IgD-negative memory B cell (primary cell): ENCODE data around the gene VIPR2. TPM values are rescaled to one million over a fixed set of nuclear protein-coding genes. Genes with fewer than 3 reads are reported as not detected.
"Not testable (repeated sequence)": the region's sequence is repeated elsewhere in the genome, so short reads cannot be mapped to it uniquely, and the experiment has no call there.

ENCODE experiments used
- H3K27ac Mint-ChIP-seq, 3 donors: one replicate each; pipeline ENCODE4 v1.8.0; 2020 to 2022; ENCODE audit warnings: mild to moderate bottlenecking in 3 of 3, mixed read lengths in 3 of 3, moderate library complexity in 1 of 3
- H3K27me3 Mint-ChIP-seq: one replicate; pipeline ENCODE4 v1.8.0; 2021; ENCODE audit warnings: mixed read lengths
- H3K36me3 Mint-ChIP-seq: one replicate; pipeline ENCODE4 v1.8.0; 2020; ENCODE audit warnings: mild to moderate bottlenecking, mixed read lengths
- H3K4me1 Mint-ChIP-seq, 3 donors: one replicate each; pipeline ENCODE4 v1.8.0; 2020 to 2022; ENCODE audit warnings: mixed read lengths in 3 of 3, mild to moderate bottlenecking in 1 of 3
- H3K4me3 Mint-ChIP-seq, 4 donors: one replicate each; pipeline ENCODE4 v1.8.0; 2020 to 2022; ENCODE audit warnings: mild to moderate bottlenecking in 4 of 4, mixed read lengths in 4 of 4, moderate library complexity in 3 of 4
- H3K9me3 Mint-ChIP-seq, 3 donors: one replicate each; pipeline ENCODE4 v1.8.0; 2020 to 2021; ENCODE audit warnings: mixed read lengths in 3 of 3, mild to moderate bottlenecking in 1 of 3
- polyA plus RNA-seq: library from polyadenylated mRNA; unstranded; fragments of 300-500 nt; fragmentation: Illumina TruSeq; gene quantifications from one replicate; pipeline ENCODE4 v1.2.3, GENCODE V29; 2021

VIPR2 gene
- polyA plus RNA-seq, 1 donor from 2014 or later = not detected

GRCh38 chr7:159165352-159165751 is 20.7 kb upstream of the VIPR2 start:
- Mint-ChIP-seq H3K27ac (no peak overlapping the region), H3K4me1 (no peaks in the 10 kb centered on the region), H3K4me3 (no peak overlapping the region), H3K36me3 (no peaks in the 10 kb centered on the region), H3K9me3 (peaks cover 0 to 2% (median under 1%) of the 10 kb centered on the region in 3 donors), H3K27me3 (no peaks in the 10 kb centered on the region)

- not testable (repeated sequence) for H3K4me3 Mint-ChIP-seq, H3K27me3 Mint-ChIP-seq, H3K4me1 Mint-ChIP-seq, H3K9me3 Mint-ChIP-seq, H3K36me3 Mint-ChIP-seq, H3K27ac Mint-ChIP-seq
Observed at GRCh38 chr7:159163703-159164301, 19.1 kb upstream of the VIPR2 start.

DNA sequence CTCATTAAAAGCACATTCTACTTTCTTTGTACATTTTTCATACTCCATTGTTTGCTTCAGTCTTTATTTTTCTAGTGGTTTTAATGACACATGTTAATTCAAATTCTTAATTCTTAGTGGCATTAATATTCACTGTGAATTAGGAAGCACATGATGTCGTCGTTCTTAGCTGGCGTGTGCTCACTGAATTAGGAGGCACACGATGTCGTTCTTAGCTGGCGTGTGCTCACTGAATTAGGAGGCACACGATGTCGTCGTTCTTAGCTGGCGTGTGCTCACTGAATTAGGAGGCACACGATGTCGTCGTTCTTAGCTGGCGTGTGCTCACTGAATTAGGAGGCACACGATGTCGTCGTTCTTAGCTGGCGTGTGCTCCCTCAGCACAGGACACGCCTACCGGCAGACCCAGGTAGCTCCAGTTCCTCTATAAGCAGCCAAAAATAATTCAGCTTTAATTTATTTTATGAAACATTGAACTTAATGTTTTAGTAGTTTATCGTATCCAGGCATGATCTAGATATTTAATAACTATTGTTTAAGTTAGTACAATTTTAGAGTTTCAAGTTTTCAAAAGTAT is 17.5 kb upstream of the VIPR2 start:
- H3K9me3 Mint-ChIP-seq, H3K4me1 Mint-ChIP-seq, H3K36me3 Mint-ChIP-seq, H3K4me3 Mint-ChIP-seq, H3K27ac Mint-ChIP-seq, H3K27me3 Mint-ChIP-seq: not testable (repeated sequence)

- Mint-ChIP-seq H3K27ac (no peak overlapping the region), H3K36me3 (no peaks in the 10 kb centered on the region), H3K27me3 (peaks cover 2% of the 10 kb centered on the region), H3K9me3 (no peaks in the 10 kb centered on the region), H3K4me3 (no peak overlapping the region), H3K4me1 (no peaks in the 10 kb centered on the region)
Observed at GRCh38 chr7:159160450-159160849, 15.8 kb upstream of the VIPR2 start.

GRCh38 chr7:159159731-159160130 is 15.1 kb upstream of the VIPR2 start:
- H3K4me3 Mint-ChIP-seq = no peak overlapping the region

DNA sequence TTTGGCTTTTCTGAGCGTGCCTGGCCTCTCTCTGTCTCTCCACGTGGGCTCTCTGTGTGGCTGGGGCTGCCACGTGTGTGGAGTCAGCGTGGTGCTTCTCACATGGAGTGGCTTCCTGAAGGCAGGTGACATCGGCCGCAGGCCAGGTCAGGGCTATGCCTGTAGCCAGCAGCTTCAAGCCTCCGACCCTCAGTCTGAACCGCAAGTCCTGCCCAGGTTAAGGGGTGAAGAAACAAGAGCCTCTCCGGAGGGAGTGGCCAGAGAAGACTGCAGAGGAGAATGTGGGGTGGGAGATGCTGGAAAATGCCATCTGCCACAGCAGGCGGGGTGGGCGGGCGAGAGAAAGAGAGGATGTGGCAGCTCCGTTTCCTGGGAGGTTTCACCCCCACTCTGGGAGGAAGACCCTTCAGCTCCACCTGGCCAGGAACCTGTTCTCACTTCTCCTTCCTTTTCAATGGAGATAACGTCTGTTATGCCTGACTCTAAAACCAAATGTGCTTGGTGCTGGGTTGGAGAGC is 14.3 kb upstream of the VIPR2 start:
- Mint-ChIP-seq H3K27ac (no peak overlapping the region), H3K27me3 (peaks cover 2% of the 10 kb centered on the region), H3K4me3 (no peak overlapping the region), H3K9me3 (no peaks in the 10 kb centered on the region), H3K4me1 (no peaks in the 10 kb centered on the region), H3K36me3 (no peaks in the 10 kb centered on the region)

More at GRCh38 chr7:159159731-159160130, 15.1 kb upstream of the VIPR2 start:
- H3K9me3 Mint-ChIP-seq = no peaks in the 10 kb centered on the region
- H3K27ac Mint-ChIP-seq = no peak overlapping the region
- H3K36me3 Mint-ChIP-seq = no peaks in the 10 kb centered on the region
- H3K27me3 Mint-ChIP-seq = peaks cover 2% of the 10 kb centered on the region
- H3K4me1 Mint-ChIP-seq = no peaks in the 10 kb centered on the region

- Mint-ChIP-seq H3K4me1 (no peaks in the 10 kb centered on the region), H3K4me3 (no peak overlapping the region), H3K27ac (no peak overlapping the region), H3K36me3 (no peaks in the 10 kb centered on the region), H3K9me3 (no peaks in the 10 kb centered on the region), H3K27me3 (peaks cover 2% of the 10 kb centered on the region)
Observed at GRCh38 chr7:159158125-159158887, 13.6 kb upstream of the VIPR2 start.

GRCh38 chr7:159157714-159158113 is 13.0 kb upstream of the VIPR2 start:
- Mint-ChIP-seq H3K4me1 (no peaks in the 10 kb centered on the region), H3K4me3 (no peak overlapping the region), H3K36me3 (no peaks in the 10 kb centered on the region), H3K27ac (no peak overlapping the region), H3K9me3 (peaks cover 0 to 3% (median 0%) of the 10 kb centered on the region in 3 donors), H3K27me3 (peaks cover 2% of the 10 kb centered on the region)

DNA sequence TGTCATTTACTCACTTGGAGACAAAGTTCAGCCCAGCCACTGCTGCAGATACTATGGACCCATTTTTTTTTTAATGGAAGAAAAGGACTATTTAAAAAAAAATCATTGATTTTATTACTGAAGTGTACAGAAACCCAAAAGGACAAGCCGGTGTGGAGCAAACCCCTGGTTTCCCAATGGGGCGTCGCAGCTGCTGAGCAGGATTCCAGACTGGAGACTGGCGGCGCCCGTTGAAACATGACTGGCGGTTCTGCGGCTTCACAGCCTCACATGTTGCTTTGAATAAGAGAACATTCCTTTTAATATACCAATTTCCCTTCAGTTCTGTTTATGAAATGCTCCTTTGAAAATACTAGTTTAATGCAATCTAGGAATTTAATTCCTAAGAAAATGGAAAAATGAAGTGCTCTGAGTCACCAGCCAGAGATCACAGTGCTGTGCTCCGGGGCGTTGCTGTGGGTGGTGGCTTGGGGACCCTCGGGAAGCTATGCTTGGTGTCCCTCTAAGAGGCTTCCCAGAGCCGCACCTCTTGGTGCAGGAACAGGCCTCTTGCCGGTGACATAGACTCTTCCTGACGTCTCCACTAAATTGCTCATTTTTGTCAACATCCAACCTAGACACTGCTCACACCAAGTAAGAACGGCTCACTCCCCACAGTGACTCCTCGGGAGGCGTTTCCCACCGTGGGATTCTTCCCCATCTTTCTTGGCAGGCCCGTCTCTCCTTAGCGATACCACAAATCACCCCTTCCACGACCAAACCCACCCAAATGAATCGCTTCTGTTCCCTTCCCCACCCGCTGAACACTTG is 12.0 kb upstream of the VIPR2 start:
- Mint-ChIP-seq H3K9me3 (peaks cover 0 to 3% (median 0%) of the 10 kb centered on the region in 3 donors), H3K4me1 (no peaks in the 10 kb centered on the region)

GRCh38 chr7:159155410-159155809 is 10.7 kb upstream of the VIPR2 start:
- Mint-ChIP-seq H3K4me1 (no peaks in the 10 kb centered on the region), H3K4me3 (no peak overlapping the region), H3K9me3 (peaks cover 0 to 3% (median 0%) of the 10 kb centered on the region in 3 donors), H3K27me3 (peaks cover 2% of the 10 kb centered on the region), H3K36me3 (no peaks in the 10 kb centered on the region), H3K27ac (no peak overlapping the region)

More for the DNA sequence above, 12.0 kb upstream of the VIPR2 start:
- H3K27ac Mint-ChIP-seq = no peak overlapping the region
- no peaks in the 10 kb centered on the region for H3K36me3 Mint-ChIP-seq
- H3K27me3 Mint-ChIP-seq = peaks cover 2% of the 10 kb centered on the region
- H3K4me3 Mint-ChIP-seq = no peak overlapping the region

- Mint-ChIP-seq H3K27me3 (peaks cover 4% of the 10 kb centered on the region), H3K4me3 (no peak overlapping the region), H3K4me1 (no peaks in the 10 kb centered on the region), H3K27ac (no peak overlapping the region), H3K9me3 (peaks cover 0 to 3% (median 0%) of the 10 kb centered on the region in 3 donors), H3K36me3 (no peaks in the 10 kb centered on the region)
Observed at GRCh38 chr7:159154243-159154642, 9.6 kb upstream of the VIPR2 start.

- Mint-ChIP-seq H3K27ac (peak overlapping the region in 1 of 3 donors; percentile 33), H3K27me3 (peaks cover 2% of the 10 kb centered on the region), H3K4me1 (no peaks in the 10 kb centered on the region), H3K4me3 (no peak overlapping the region), H3K9me3 (peaks cover 0 to 3% (median under 1%) of the 10 kb centered on the region in 3 donors), H3K36me3 (no peaks in the 10 kb centered on the region)
Observed at GRCh38 chr7:159153511-159153910, 8.8 kb upstream of the VIPR2 start.

DNA sequence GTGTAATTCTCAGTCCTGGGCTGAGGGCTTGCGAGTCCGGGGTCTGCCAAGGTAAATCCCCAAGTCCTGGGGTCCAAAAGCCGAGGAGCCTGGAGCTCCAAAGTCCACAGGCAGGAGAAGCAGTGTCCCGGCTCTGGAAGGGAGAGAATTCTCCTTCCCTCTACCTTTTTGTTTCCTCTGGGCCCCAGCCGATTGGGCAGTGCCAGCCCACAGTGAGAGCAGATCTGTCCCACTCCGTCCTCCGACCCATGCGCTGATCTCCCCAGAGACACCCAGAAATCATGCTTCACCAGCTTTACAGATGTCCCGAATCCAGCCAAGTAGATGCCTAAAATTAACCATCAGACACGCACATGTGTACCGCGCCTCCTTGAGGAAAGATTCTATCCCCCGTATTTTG is 8.1 kb upstream of the VIPR2 start:
- H3K27me3 Mint-ChIP-seq = peaks cover 2% of the 10 kb centered on the region
- H3K4me1 Mint-ChIP-seq = no peaks in the 10 kb centered on the region
- H3K36me3 Mint-ChIP-seq = no peaks in the 10 kb centered on the region
- H3K4me3 Mint-ChIP-seq = no peak overlapping the region
- H3K27ac Mint-ChIP-seq = no peak overlapping the region
- H3K9me3 Mint-ChIP-seq = peaks cover 0 to 5% (median 3%) of the 10 kb centered on the region in 3 donors

- H3K4me1 Mint-ChIP-seq = no peaks in the 10 kb centered on the region
- H3K27ac Mint-ChIP-seq = no peak overlapping the region
- peaks cover 0 to 5% (median 3%) of the 10 kb centered on the region in 3 donors for H3K9me3 Mint-ChIP-seq
- H3K36me3 Mint-ChIP-seq = no peaks in the 10 kb centered on the region
- no peak overlapping the region for H3K4me3 Mint-ChIP-seq
- H3K27me3 Mint-ChIP-seq = peaks cover 2% of the 10 kb centered on the region
Observed at GRCh38 chr7:159151231-159151630, 6.6 kb upstream of the VIPR2 start.

DNA sequence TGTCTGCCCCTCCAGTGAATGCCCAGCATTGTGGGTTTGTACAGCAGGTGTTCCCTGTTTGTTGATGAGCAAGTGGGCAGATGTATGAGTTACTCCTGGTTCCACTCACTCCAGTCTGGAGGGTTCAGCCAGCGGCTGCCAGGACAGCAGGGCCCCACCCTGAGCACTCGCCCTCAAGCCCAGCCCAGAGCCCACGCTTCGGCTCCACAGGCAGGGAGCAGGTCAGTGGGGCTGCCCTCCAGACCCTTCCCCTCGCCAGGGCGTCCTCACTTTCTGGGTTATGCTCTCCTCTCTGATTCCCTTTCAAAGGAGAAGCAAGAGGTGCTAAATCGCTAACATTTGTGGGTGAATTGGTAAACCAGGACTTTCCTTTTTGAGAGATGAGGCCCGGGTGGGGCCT is 4.8 kb upstream of the VIPR2 start:
- Mint-ChIP-seq H3K27ac (no peak overlapping the region), H3K4me3 (no peak overlapping the region), H3K27me3 (peaks cover 2% of the 10 kb centered on the region), H3K9me3 (peaks cover 0 to 5% (median 3%) of the 10 kb centered on the region in 3 donors), H3K36me3 (no peaks in the 10 kb centered on the region), H3K4me1 (no peaks in the 10 kb centered on the region)
